ENCODE data around the gene EXOC4. TPM values are rescaled to one million over a fixed set of nuclear protein-coding genes. Genes with fewer than 3 reads are reported as not detected.

EXOC4 gene
- total RNA-seq, 2 donors from 2014 or later, result 106 to 115 TPM

DNA sequence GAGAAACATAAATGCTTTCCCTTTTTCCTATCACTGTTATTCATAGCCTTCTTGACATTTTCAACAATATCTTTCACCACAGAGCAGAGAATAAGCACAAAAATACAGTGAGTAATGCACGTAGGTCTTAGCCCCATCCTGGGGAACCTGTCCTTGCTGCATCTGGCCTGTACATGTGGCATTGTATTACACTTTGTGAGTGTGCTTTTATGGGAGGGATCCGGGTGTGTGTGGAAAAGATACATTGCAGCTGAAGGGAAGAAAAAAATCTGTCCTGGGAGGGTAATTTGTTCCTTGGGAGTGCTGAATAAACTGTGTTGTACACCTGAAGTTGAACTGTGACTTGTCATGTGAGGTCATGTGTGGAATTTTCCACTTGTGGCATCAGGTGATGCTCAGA lies 451.6 kb downstream of the EXOC4 start:
- DNase-seq, result no peak
- Mint-ChIP-seq H3K36me3 (ENCODE audit: low read depth) (no peaks in the 10 kb centered on the region), H3K9me3 (no peaks in the 10 kb centered on the region), H3K27me3 (ENCODE audit: insufficient read depth) (no peaks in the 10 kb centered on the region), H3K4me3 (no peak overlapping the region), H3K27ac (no peak overlapping the region), H3K4me1 (peaks cover 13% of the 10 kb centered on the region)
- TF ChIP-seq, protein P1, sequence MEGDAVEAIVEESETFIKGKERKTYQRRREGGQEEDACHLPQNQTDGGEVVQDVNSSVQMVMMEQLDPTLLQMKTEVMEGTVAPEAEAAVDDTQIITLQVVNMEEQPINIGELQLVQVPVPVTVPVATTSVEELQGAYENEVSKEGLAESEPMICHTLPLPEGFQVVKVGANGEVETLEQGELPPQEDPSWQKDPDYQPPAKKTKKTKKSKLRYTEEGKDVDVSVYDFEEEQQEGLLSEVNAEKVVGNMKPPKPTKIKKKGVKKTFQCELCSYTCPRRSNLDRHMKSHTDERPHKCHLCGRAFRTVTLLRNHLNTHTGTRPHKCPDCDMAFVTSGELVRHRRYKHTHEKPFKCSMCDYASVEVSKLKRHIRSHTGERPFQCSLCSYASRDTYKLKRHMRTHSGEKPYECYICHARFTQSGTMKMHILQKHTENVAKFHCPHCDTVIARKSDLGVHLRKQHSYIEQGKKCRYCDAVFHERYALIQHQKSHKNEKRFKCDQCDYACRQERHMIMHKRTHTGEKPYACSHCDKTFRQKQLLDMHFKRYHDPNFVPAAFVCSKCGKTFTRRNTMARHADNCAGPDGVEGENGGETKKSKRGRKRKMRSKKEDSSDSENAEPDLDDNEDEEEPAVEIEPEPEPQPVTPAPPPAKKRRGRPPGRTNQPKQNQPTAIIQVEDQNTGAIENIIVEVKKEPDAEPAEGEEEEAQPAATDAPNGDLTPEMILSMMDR (conservative IDR thresholded peaks at IDR 0.05), result no peak
- H3K9ac ChIP-seq (ENCODE audit: extremely low read depth, low read length, poor library complexity, severe bottlenecking), result no peak overlapping the region
- 92 to 100% methylated on average over 1 to 2 of the region's 2 CpGs for WGBS, 2 experiments (ENCODE audit: insufficient coverage in 1 of 2, insufficient read length in 1 of 2)
- no peak overlapping the region for H3K4me3 ChIP-seq (ENCODE audit: low read length)
- no peaks in the 10 kb centered on the region for H3K9me3 ChIP-seq (ENCODE audit: control insufficient read depth, low read length)
- no peaks in the 10 kb centered on the region for H3K27me3 ChIP-seq (ENCODE audit: control insufficient read depth, insufficient read depth, low read length, poor library complexity, severe bottlenecking)
- peaks cover 3% of the 10 kb centered on the region for H3K4me1 ChIP-seq (ENCODE audit: control insufficient read depth, insufficient read depth, low read length)
- no peak overlapping the region for H3K27ac ChIP-seq (ENCODE audit: low read depth, low read length)
- H3K36me3 ChIP-seq (ENCODE audit: control insufficient read depth, insufficient read depth, low read length), result no peaks in the 10 kb centered on the region

DNA sequence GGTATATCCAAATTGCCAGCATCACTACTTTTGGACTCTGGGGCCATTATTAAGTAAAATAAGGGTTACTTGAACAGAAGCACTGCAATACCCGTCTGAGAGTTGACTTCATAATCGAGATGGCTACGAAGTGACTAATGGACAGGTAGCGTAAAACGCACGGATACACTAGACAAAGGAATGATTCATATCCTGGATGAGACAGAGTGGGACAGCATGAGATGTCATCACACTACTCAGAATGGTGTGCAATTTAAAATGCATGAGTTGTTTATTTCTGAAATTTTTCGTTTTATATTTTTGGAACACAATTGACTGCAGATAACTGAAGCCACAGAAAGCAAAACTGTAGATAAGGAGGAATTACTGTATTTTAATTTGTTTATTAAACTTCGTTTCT lies 452.7 kb downstream of the EXOC4 start:
- Histone ChIP-seq H3K36me3 (ENCODE audit: control insufficient read depth, insufficient read depth, low read length) (no peaks in the 10 kb centered on the region), H3K4me1 (ENCODE audit: control insufficient read depth, insufficient read depth, low read length) (peaks cover 3% of the 10 kb centered on the region), H3K9me3 (ENCODE audit: control insufficient read depth, low read length) (no peaks in the 10 kb centered on the region), H3K27ac (ENCODE audit: low read depth, low read length) (no peak overlapping the region), H3K4me3 (ENCODE audit: low read length) (no peak overlapping the region), H3K9ac (ENCODE audit: extremely low read depth, low read length, poor library complexity, severe bottlenecking) (no peak overlapping the region), H3K27me3 (ENCODE audit: control insufficient read depth, insufficient read depth, low read length, poor library complexity, severe bottlenecking) (no peaks in the 10 kb centered on the region)
- 80 to 82% methylated on average over 7 to 8 of the region's 8 CpGs for WGBS, 2 experiments (ENCODE audit: insufficient coverage in 1 of 2, insufficient read length in 1 of 2)
- DNase-seq, result no peak
- Mint-ChIP-seq H3K27ac (no peak overlapping the region), H3K4me1 (peaks cover 13% of the 10 kb centered on the region), H3K9me3 (no peaks in the 10 kb centered on the region), H3K36me3 (ENCODE audit: low read depth) (no peaks in the 10 kb centered on the region), H3K4me3 (no peak overlapping the region), H3K27me3 (ENCODE audit: insufficient read depth) (no peaks in the 10 kb centered on the region)
- TF ChIP-seq, protein P1 (conservative IDR thresholded peaks at IDR 0.05), result no peak

DNA sequence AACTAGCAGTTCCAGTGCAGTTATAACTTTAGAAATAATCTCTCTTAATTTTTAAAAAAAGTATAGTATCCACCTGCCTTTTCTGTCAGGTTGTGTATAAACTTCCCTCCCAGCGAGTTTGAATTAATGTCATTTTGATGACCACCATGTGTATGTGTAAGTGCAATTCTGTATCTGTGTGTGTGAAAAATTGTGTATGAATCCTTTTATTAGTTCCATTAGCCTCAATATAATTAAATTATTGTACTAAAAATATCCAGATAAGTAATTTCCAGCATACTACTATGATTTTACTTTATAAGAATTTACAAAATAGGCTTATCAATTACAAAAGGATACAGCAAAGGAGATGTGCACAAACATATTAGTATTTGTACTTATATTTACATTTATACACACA lies 453.1 kb downstream of the EXOC4 start:
- no peak for DNase-seq
- Histone ChIP-seq H3K4me1 (ENCODE audit: control insufficient read depth, insufficient read depth, low read length) (peaks cover 3% of the 10 kb centered on the region), H3K4me3 (ENCODE audit: low read length) (no peak overlapping the region), H3K9me3 (ENCODE audit: control insufficient read depth, low read length) (no peaks in the 10 kb centered on the region), H3K9ac (ENCODE audit: extremely low read depth, low read length, poor library complexity, severe bottlenecking) (no peak overlapping the region), H3K27me3 (ENCODE audit: control insufficient read depth, insufficient read depth, low read length, poor library complexity, severe bottlenecking) (no peaks in the 10 kb centered on the region), H3K36me3 (ENCODE audit: control insufficient read depth, insufficient read depth, low read length) (no peaks in the 10 kb centered on the region), H3K27ac (ENCODE audit: low read depth, low read length) (no peak overlapping the region)
- TF ChIP-seq, protein P1 (conservative IDR thresholded peaks at IDR 0.05), result no peak
- 80% methylated on average over 1 of the region's 1 CpG; no CpG with 5 or more reads in 1 of the 2 experiments for WGBS, 2 experiments (ENCODE audit: insufficient coverage in 1 of 2, insufficient read length in 1 of 2)
- H3K27ac Mint-ChIP-seq, result no peak overlapping the region
- H3K36me3 Mint-ChIP-seq (ENCODE audit: low read depth), result no peaks in the 10 kb centered on the region
- H3K4me3 Mint-ChIP-seq, result no peak overlapping the region
- H3K27me3 Mint-ChIP-seq (ENCODE audit: insufficient read depth), result no peaks in the 10 kb centered on the region
- no peaks in the 10 kb centered on the region for H3K9me3 Mint-ChIP-seq
- H3K4me1 Mint-ChIP-seq, result peaks cover 13% of the 10 kb centered on the region
